GM10847 (cell line): Measurements from ENCODE around the gene CIAO3.

ENCODE experiments used
- POLR2A ChIP-seq: IDR thresholded peaks from 2 replicates; pipeline ENCODE4 v1.6.1; 2011; ENCODE audit not compliant: insufficient read length; ENCODE audit errors: extremely low read depth

The CIAO3 gene

GRCh38 chr16:751152-752006 lies 10.6 kb upstream of the CIAO3 start:
- no peak for TF ChIP-seq POLR2A

DNA sequence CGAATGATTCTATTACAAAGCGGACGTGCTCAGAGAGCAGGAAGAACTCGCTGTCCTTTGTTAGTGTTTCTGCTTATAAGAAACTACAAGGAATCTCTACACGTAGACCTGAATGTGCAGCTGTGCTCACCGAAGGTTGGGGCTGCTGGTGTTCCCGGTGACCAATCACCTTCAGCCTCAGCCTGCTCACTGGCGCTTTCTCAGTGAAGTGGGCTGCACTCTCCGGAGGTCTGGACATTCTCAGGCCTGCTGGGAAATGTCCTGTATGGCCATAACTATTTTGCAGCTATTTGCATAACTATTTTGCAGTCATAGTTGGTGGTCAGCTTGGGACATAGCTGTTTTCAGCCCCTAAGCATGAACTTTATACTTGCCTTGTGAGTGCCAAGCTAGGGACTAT lies 9.7 kb upstream of the CIAO3 start:
- TF ChIP-seq POLR2A = no peak

DNA sequence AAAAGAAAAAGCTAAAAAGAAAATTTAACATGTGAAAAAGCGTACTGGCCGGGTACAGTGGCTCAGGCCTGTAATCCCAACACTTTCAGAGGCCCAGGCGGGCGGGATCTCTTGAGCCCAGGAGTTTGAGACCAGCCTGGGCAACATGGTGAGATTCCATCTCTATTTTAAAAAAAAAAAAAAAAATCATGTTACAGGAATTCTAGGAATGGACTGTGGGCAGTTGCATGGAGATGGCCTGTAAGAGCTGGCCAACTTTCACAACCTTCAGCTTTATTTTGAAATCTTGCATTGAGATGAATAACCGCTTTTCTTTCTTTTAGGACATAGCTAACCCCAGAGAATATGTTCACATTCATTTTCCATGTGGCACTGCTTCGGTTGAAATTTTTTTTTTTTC lies 8.2 kb upstream of the CIAO3 start:
- TF ChIP-seq POLR2A = no peak

DNA sequence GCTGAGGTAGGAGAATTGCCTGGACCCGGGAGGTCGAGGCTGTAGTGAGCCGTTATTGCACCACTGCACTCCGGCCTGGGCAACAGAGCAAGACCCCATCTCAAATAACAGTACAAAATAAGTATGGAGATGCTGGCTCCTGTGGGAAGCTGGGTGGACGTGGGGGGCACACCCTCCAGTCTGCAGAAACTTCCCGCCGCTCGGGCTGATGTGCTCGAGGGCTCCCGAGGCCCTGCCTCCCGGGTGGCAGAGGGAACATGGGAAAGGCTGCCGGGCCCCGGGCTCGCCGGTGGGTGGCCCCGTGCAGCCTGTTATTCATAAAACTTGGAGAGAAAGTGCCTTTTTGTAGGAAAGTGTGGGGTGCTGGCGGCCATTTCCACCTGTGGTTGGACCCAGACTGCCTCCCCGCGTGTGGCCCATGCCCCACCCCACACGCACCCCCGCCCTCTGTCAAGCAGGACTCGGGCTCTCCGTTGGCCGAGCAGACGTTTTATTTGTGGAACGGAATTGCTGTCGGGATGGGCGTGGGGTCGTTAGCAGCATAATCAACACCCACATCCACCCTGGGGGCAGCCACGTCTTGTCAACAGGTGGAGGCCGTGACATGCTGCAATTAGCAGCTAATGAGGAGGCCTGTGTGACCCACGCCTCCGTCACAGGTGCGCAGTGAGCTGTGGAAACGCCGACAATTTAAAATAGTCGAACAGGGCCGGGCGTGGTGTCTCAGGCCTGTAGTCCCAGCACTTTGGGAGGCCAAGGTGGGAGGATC lies 7.4 kb upstream of the CIAO3 start:
- no peak for TF ChIP-seq POLR2A

DNA sequence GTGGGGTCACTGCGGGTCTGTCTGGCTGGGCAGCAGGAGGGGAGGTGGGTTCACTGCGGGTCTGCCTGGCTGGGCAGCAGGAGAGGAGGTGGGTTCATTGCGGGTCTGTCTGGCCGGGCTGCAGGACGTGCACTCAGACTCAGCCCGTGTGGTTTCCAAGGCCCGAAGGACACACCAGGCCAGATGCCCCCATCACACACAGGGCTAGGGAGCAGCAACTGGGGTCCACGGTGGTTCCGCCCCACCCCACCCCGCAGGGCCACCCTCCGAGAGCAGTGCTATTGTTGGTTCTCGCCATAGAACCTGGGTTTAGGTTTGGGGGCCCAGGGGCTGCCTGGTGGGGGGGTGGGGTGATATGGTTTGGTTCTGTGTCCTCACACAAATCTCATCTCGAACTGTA lies 5.8 kb upstream of the CIAO3 start:
- no peak for TF ChIP-seq POLR2A

DNA sequence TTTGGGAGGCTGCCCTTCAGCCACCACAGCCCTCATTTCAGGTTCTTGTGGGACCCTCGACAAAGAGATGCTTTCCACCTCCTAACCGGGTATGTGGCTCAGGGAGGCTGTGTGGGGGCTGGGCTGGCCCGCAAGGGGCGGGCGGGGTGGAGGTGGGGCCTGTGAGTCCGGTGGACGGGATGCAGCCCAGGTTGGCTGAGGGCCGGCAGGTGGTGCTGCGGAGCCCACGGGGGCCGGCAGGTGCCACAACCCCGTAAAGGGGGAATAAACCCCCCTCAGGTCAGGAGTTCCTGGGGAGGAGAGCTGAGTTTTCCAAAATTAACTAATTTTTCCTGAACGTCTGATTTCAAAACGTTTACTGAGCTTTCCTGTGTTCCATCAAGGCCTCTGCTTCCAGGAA lies 4.9 kb upstream of the CIAO3 start:
- no peak for TF ChIP-seq POLR2A

GRCh38 chr16:743794-744500 lies 3.1 kb upstream of the CIAO3 start:
- no peak for TF ChIP-seq POLR2A

- TF ChIP-seq POLR2A = no peak
Observed at GRCh38 chr16:741986-742629, 1.3 kb upstream of the CIAO3 start.

- TF ChIP-seq POLR2A = no peak
Observed at GRCh38 chr16:740459-740763, 386 bp downstream of the CIAO3 start.

DNA sequence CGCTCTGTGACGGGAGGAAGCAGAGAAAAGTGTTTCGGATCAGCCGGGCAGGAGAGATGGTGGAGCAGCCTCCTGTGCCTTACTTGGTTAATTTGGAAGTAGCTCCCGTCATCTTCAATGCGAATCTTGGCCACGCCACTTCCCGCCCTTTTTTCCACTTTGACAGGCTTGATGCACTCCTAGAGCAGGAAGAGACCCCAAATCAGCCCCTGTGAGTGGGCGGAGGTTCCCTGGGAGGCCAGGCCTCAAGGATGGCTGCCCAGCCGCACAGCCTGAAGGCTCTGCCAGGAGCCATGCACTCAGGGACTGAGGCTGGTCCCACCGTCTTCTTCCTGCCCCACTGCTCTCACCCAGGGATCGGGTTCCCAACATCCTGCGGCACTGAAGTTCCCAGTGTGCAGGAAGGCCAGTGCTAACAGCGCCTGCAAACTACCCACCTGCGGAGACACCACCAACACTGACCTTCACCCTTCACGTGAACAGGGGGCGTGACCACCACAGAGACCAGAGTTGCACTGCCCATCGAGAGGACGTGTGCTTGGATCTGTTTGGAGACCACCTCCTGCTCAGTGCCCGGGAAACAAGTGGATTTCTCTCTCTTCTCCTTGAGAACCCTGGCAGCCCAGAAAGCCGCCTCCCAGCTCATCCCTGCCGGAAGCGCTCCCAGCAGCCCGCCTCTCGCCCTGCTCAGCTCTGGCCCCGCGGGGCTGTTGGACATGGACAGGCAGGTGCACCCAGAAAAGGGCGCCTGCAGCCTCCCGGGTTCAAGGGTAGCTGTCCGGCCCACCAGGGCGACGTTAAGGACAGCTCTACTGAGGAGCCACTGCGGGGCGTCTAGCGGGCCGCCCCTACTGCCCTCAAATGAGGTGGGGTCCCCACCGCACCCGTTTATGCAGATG lies 988 bp downstream of the CIAO3 start:
- no peak for TF ChIP-seq POLR2A

- no peak for TF ChIP-seq POLR2A
Observed at GRCh38 chr16:736936-737481, 3.8 kb downstream of the CIAO3 start.

- TF ChIP-seq POLR2A = no peak
Observed at GRCh38 chr16:735982-736453, 4.8 kb downstream of the CIAO3 start.

- no peak for TF ChIP-seq POLR2A
Observed at GRCh38 chr16:734981-735881, 5.6 kb downstream of the CIAO3 start.
